ENCODE data around the gene MIPOL1. TPM values are rescaled to one million over a fixed set of nuclear protein-coding genes. Genes with fewer than 3 reads are reported as not detected.

Gene MIPOL1
- total RNA-seq, 2 donors from 2014 or later: 8.6 to 27.0 TPM

GRCh38 chr14:37600880-37601741, 403.4 kb downstream of the MIPOL1 start:
- TF ChIP-seq POLR2A (IDR thresholded peaks at IDR 0.05): no peak
- no peak for TF ChIP-seq CTCF (IDR thresholded peaks at IDR 0.05)
- intact Hi-C loops (cut with DNase I): no loop called here
- H3K27me3 ChIP-seq: peaks cover 0 to 61% of the 10 kb centered on the region in 2 donors
- peaks cover 26% of the 10 kb centered on the region for H3K4me1 ChIP-seq
- no peaks in the 10 kb centered on the region for H3K9me3 ChIP-seq
- H3K4me3 ChIP-seq: no peak overlapping the region
- DNase-seq: no peak
- no peaks in the 10 kb centered on the region for H3K36me3 ChIP-seq (replicated peaks in 1 of 2; ENCODE audit: insufficient read depth in 1 of 2, low read depth in 2 of 2)
- 29 to 39% methylated on average over 4 of the region's 4 CpGs for WGBS, 2 donors
- no peak overlapping the region for H3K27ac ChIP-seq
- ATAC-seq: no peak

- 10 to 14% methylated on average over 19 to 22 of the region's 22 CpGs for WGBS, 2 donors
- Histone ChIP-seq H3K27ac (no peak overlapping the region), H3K4me1 (peaks cover 23% of the 10 kb centered on the region), H3K4me3 (no peak overlapping the region), H3K9me3 (no peaks in the 10 kb centered on the region), H3K36me3 (replicated peaks in 1 of 2; ENCODE audit: insufficient read depth in 1 of 2, low read depth in 2 of 2) (no peaks in the 10 kb centered on the region), H3K27me3 (peaks cover 0 to 61% of the 10 kb centered on the region in 2 donors)
- intact Hi-C loops (cut with DNase I): no loop called here
- no peak for DNase-seq
- no peak for ATAC-seq
- TF ChIP-seq POLR2A (IDR thresholded peaks at IDR 0.05): no peak
- TF ChIP-seq CTCF (IDR thresholded peaks at IDR 0.05): no peak
Observed at GRCh38 chr14:37601865-37602264, 404.1 kb downstream of the MIPOL1 start.

Small RNAs within 50 kb of the gene (small RNA-seq; reads per million reads assigned to genes)
- gene RNU6-273P (not detected), gene RNU6-886P (not detected)

Other genes starting within 250 kb of the MIPOL1 start
- gene SLC25A21, start 25.3 kb upstream of the MIPOL1 start, total RNA-seq: not detected